CD4-positive, alpha-beta T cell treated with Interleukin-4 for 4 hours (primary cell): ENCODE measurements around the gene DNA2.
A peak's percentile ranks its signal among the peaks of the same experiment; 100 is the strongest.
"Not testable (repeated sequence)": the region's sequence is repeated elsewhere in the genome, so short reads cannot be mapped to it uniquely, and the experiment has no call there.

Experiments
- DNase-seq: peaks from one replicate; pipeline ENCODE4 v3.0.0-alpha.2; 2020

Gene DNA2, protein sequence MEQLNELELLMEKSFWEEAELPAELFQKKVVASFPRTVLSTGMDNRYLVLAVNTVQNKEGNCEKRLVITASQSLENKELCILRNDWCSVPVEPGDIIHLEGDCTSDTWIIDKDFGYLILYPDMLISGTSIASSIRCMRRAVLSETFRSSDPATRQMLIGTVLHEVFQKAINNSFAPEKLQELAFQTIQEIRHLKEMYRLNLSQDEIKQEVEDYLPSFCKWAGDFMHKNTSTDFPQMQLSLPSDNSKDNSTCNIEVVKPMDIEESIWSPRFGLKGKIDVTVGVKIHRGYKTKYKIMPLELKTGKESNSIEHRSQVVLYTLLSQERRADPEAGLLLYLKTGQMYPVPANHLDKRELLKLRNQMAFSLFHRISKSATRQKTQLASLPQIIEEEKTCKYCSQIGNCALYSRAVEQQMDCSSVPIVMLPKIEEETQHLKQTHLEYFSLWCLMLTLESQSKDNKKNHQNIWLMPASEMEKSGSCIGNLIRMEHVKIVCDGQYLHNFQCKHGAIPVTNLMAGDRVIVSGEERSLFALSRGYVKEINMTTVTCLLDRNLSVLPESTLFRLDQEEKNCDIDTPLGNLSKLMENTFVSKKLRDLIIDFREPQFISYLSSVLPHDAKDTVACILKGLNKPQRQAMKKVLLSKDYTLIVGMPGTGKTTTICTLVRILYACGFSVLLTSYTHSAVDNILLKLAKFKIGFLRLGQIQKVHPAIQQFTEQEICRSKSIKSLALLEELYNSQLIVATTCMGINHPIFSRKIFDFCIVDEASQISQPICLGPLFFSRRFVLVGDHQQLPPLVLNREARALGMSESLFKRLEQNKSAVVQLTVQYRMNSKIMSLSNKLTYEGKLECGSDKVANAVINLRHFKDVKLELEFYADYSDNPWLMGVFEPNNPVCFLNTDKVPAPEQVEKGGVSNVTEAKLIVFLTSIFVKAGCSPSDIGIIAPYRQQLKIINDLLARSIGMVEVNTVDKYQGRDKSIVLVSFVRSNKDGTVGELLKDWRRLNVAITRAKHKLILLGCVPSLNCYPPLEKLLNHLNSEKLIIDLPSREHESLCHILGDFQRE

DNA sequence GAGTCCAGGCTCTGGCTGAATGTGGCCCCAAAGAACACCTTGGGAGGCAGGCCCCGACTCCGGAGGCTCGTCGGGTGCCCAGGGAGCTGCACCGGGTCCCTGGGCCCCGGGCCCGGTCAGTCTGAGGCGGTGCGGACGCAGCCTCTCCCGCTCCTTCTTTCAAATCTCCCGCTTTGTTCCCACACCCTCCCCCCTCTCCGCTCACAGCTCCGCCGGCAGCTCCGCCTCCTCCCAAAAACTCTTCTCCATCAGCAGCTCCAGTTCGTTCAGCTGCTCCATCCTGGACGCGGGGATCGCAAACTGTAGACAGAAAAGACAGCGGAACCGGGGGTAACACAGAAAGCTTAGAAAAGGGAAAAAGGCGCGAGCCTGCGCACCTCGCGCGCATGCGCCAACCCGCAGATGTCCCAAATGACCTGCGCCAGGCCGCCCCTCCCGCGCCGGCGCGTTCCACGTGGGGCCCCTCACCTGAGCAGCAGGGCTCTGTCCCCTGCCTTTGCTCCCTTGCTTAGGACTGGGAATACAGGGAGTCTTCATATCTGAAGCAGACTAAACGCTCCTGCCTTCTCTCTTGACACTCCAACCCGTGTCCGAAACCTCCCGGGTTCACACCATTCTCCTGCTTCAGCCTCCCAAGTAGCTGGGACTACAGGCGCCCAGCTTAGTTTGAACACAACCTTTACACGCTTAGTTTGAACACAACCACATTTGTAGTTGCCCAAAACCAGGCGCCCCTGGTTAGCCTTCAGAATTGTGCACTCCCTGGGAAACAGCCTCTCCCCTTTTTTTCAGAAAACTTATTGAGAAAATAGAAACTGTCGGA lies at the start of gene DNA2:
DNA2 (minus strand) TSS at position 388 of the 823 bp plus-strand sequence; CDS start at position 279, 109 bp downstream.
- DNase-seq, result peak; percentile 58

DNA sequence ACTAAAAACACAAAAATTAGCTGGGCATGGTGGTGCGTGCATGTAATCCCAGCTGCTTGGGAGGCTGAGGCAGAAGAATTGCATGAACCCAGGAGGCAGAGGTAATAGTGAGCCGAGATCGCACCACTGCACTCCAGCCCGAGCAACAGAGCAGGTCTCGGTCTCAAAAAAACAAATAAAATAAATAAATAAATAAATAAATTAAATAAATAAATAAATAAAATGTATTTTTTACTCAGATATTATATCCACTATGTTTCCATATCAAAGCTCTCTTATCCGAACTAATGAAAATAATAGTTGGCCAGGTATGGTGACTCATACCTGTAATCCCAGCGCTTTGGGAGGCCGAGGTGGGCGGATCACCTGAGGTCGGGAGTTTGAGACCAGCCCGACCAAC lies 46.8 kb upstream of the DNA2 start:
- DNase-seq, result not testable (repeated sequence)

DNA sequence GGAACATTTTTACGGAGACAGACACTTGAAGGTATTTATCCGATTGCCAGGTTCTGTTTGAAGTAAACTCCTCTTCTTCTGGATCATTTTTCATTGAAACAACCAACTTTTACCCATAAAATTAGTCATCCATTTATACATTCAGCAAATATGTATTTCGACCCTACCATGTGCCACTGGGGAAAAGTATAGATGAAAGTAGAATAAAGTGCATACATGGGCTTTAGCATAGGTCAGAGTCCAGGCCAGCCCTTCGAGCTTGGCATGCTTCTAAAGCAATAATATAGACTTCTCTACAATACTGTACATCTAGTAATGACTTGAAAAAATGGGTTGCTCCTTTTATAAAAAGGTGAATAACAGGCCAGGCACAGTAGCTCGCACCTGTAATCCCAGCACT lies 45.4 kb upstream of the DNA2 start:
- no peak for DNase-seq

DNA sequence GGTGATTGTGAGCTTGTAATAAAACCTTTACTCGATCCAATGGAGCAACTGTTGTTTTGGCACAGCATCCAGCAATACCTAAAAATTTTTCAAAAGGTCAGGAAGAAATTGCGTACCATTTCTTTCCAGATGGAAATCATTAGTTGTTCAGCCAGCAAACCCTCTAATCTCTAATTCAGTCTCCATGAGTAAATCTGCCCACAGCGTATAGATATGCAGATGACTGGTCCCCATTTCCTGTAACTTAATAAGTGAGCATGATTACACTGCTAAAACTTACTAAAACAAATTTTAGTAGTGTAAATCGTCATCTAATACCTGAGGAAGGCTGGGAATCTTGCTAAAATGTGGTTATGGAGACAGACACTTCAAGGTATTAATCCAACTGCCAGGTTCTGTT lies 45.0 kb upstream of the DNA2 start:
- no peak for DNase-seq

DNA sequence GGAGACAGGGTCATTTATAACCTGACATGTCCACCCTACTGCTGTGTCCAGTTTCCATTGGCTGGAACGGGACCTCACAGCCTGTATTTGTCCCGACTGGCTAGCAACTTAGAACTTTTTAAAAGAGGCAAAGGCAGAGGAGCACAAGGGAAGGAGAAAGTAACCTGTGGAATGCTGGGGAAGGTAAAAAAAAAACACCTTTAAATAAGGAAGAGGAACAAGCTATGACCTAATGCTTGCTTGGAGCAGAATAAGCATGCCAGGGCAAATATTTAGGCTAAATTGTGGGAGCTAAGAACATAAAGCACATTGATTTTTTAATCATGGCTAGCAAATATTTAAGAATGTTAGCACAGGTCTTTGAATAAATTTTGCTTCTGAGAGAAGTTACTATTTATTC lies 44.4 kb upstream of the DNA2 start:
- not testable (repeated sequence) for DNase-seq

DNA sequence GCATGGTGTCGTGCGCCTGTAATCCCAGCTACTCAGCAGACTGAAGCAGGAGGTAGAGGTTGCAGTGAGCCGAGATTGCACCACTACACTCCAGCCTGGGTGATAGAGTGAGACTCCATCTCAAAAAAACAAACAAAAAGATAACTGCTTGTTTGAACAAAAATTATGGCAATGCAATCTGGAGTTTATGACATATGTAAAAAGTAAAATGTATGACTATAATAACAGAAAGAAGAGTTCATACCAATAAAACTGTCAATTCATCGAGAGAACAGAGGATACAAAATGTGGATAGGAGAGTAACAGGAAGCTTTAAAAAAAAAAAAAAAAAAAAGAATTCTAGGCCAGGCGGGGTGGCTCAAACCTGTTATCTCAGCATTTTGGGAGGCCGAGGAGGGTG lies 36.3 kb upstream of the DNA2 start:
- no peak for DNase-seq

DNA sequence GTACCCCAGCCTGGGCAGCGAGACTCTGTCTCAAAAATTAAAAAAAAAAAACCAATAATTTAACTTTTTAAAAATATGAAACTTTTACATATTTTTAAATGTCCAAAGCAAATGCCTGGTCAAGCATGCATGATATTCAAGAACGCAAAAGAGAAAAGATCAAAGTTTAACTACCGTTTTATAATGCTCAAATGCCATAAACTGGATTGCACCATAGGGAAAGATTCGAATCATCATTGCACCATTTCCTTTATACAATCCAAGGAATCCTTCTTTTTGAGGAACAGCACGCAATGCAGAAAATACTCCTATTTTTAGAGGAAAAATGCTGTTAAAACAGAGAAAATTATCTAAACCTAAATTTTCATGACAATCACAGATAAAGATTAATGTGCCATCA lies 34.6 kb upstream of the DNA2 start:
- no peak for DNase-seq

DNA sequence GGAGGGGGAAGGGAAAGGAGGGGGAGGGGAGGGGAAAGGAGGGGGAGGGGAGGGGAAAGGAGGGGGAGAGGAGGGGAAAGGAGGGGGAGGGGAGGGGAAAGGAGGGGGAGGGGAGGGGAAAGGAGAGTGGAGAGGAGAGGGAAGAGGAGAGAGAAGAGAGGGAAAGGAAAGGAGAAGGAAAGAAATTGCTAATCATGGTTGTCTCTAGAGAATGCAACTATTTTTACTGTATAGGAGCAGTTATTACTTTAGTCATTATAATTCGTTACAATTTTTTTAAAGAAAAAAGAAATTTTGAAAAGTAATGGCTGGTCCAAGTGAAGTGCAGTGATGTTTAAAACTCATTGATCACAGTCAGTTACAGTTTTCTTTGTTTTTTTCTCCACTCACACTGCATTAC lies 31.1 kb upstream of the DNA2 start:
- no peak for DNase-seq

DNA sequence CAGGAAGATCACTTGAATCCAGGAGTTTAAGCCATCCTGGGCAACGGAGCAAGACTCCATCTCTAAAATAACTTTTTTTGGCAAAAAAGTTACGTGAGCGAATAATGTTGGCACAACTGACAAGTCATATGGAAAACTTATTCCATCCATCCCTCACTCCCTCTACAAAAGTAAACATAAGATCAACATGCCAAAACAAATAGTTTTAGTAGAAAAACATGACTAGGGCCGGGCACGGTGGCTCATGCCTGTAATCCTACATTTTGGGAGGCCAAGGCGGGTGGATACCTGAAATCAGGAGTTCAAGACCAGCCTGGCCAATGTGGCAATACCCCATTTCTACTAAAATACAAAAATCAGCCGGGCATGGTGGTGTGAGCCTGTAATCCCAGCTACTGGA lies 29.9 kb upstream of the DNA2 start:
- DNase-seq, result no peak

DNA sequence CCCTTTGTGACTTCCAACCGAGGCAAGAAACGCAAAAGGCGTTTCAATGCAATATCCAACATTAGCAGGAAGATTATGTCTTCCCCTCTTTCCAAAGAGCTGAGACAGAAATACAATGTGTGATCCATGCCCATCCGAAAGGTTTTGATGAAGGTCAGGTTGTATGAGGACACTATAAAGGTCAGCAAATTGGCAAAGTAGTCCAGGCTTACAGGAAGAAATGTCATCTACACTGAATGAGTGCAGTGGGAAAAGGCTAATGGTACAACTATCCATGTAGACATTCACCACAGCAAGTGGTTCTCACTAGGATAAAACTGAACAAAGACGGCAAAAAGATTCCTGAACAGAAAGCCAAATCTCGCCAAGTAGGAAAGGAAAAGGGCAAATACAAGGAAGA lies 27.8 kb upstream of the DNA2 start:
- no peak for DNase-seq

DNA sequence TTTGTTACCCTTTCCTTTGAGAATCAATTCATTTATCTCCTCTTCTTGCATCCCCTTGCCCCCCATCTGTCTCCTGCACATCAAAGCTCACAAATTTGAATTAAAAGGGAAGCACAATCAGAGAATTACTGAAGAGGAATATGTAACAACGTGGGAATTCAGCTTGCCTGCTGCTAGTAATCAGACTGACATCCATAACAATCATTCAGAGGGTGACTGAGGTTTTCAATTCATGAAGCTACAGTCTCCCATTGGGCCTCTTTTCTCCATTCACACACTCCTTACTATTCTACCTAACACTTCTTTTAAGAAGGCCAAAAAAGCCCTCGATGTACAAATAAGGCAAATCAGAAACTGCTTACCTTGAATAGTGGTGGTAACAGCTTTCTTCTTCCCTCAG lies 24.3 kb upstream of the DNA2 start:
- DNase-seq, result no peak

DNA sequence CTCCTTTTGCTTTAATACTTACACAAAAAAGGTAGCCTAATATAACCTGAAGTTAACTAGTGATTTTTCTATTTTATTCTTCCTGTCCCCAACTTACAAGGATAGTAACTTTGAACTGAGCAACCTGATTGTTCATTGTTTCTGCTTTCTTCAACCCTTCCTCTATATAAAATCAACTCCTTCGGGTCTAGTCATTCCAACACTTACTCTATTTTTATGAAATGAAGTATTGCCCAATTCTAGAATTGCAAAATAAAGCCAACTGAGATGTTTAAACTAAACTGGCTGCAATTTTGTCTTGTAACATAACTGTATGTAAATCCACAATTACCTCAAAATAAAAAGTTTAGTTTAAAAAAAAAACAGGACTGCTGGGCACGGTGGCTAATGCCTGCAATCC lies 20.3 kb upstream of the DNA2 start:
- no peak for DNase-seq

DNA sequence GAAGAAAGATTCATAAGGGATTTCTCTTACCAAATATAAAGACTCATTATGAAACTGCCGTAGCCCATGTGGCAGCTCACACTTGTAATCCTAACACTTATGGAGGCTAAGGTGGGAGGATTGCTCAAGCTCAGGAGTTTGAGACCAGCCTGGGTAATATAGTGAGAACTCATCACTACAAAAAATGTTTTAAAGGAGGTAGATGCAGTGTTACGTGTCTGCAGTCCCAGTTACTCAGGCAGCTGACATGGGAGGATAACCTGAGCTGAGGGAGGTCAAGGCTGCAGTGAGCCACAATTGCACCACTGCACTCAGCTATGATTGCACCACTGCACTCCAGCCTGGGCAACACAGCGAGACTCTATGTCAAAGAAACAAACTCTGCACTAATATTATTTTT lies 18.1 kb upstream of the DNA2 start:
- DNase-seq, result no peak

DNA sequence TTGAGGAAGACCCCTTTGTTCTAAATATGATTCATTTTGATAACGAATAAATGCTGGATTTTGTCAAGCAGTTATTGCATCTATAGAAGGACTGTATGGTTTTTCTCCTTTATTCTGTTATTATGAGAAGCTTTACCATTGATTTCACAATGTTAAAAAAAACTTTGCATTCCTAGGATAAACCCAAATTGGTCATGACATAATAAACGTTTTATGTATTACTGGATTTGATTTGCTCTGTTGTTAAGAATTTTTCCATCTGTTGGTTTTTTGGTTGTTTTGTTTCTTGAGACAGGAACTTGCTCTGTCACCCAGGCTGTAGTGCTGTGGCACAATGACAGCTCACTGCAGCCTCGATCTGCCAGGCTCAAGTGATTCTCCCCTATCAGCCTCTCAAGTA lies 2.2 kb upstream of the DNA2 start:
- DNase-seq, result no peak

DNA sequence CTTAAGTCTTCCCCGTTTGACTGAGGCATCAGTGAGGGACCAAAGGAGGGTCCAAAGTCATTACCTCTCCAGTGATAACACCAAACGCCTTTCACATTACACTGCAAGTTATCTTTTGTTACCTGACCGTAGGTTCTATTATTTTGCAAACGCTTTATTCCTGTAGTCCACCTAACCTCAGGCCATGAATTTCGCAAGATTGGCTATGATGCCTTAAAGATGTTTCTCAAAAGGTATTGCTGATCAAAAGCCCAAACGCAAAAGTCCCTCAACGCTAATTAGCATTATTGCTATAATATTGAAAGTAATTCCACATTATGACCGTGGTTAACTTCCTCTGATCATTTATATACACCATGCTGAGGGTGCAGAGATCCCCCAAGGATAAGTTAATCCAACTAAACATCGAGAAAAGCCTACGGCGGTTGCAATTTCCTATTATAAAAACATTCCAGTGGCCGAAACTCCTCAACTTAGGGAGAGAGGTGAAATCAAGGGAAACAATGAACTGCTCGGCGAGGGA lies 649 bp downstream of the DNA2 start:
- no peak for DNase-seq

DNA sequence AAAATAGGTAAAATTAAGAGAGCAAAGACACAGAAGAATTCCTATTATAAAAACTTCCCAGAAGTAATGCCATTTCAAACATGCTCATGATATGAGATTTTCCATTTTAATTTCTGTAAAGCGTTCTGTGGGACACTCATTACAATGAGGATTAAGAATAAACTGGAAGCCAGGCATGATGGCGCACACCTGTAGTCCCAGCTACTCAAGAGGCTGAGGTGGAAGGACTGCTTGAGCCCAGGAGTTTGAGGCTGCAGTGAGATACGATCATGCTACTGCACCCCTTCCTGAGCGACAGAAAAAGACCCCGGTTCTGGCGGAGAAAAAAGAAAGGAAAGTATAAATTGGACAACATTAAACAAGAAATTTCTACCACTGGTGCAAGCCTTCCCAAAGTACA lies 1.5 kb downstream of the DNA2 start:
- DNase-seq, result no peak

DNA sequence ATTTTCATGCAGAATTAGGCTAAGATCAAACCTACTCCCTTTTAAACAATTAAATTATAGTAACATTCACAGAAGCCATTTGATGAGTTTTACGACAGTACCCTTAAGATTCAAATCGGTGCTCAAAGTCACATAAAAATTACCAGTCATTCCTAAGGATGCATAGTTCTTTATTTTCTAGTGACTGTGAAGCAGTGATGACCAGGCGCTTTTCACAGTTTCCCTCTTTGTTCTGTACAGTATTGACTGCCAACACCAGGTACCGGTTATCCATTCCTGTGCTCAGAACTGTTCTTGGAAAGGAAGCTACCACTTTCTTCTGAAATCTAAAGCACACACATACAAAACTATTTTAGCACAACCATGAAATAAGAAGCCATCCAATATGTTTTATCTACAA lies 1.9 kb downstream of the DNA2 start:
- DNase-seq, result no peak

DNA sequence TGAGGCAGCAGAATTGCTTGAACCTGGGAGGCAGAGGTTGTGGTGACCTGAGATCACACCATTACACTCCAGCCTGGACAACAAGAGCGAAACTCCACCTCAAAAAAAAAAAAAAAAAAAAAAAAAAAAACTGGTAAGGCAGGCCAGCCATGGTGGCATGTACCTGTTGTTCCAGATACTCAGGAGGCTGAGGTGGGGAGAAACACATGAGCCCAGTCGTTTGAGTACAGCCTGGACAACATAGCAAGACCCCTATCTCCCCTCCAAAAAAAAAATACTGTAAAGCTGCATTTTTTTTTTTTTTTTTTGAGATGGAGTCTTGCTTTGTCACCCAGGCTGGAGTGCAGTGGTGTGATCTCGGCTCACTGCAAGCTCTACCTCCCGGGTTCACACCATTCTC lies 7.0 kb downstream of the DNA2 start:
- DNase-seq, result not testable (repeated sequence)

DNA sequence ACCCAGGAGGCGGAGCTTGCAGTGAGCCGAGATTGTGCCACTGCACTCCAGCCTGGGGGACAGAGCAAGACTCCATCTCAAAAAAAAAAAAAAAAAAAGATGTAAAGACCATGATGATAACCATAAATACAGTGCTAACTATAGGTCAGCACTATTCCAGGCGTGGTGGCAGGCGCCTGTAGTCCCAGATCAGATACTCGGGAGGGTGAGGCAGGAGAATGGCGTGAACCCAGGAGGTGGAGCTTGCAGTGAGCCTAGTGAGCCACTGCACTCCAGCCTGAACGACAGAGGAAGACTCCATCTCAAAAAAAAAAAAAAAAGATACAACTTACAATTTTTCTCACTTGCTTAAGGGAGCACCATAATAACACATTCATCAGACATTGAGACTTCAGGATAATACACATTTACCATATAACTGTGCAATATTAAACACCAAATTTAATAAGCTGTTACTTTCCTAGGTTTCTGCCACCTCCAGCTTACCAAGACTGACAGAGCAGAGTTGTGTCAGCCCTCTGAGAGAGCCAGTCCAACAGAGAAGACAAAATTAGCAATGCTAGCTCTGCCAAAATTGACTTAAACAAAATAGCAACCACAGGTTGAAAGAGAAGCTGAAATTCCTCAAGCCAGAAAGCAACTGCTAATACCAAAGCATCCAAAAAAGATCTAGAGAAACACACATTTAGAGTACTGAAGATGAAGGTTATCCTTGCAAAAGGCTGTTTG lies 8.2 kb downstream of the DNA2 start:
- no peak for DNase-seq

DNA sequence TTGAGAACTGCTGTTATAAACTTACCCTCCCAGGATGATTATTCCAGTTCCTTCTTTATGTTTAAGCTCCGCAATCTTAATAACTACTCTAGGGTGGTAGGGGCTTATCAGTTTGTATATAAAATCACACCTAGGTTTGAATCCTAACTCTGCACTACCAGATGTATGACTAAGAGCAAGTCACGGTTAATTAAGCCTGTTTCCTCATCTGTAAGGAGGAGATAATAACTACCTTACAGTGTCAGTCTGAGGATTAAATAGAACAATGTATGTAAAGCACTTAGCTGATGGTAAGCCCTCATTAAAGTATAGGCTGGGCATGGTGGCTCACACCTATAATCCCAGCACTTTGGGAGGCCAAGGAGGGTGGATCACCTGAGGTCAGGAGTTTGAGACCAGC lies 9.2 kb downstream of the DNA2 start:
- DNase-seq, result no peak

DNA sequence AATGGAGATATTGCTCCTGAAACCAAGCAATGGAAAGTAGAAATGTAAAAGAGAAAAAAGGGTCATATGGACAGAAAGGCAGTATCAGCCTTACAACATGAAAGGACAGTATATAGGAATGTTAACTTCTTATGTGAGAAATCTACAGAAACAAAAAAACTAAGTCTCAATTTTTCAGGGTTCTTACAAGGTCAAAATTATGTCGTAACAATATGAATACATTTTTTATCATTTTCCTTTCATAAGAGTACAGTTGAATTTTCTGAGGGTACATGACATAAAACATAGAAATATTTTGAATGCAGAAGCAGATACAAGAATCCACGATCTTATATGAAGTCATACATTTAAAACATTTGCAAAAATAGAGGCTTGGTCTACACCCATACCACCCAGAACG lies 10.7 kb downstream of the DNA2 start:
- DNase-seq, result no peak

DNA sequence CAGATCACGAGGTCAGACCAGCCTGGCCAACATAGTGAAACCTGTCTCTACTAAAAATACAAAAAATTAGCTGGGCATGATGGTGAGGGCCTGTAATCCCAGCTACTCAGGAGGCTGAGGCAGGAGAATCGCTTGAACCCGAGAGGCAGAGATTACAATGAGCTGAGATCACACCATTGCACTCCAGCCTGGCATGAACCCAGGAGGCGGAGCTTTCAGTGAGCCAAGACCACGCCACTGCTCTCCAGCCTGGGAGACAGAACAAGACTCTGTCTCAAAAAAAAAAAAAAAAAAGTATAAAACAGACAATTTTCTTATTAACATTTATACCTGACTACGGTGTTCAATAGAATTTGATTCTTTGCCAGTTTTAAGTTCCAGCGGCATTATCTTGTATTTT lies 22.1 kb downstream of the DNA2 start:
- DNase-seq, result not testable (repeated sequence)
